GM12801 (cell line): ENCODE data around the gene ACO2.

Experiments
- CTCF ChIP-seq: IDR thresholded peaks from one replicate; pipeline ENCODE4 v1.5.1; 2011; ENCODE audit warnings: control low read depth; ENCODE audit not compliant: insufficient read length; ENCODE audit errors: extremely low read depth

The ACO2 gene

GRCh38 chr22:41468381-41469217 is at the start of gene ACO2, which contains the start of gene PHF5A:
ACO2 (plus strand) TSS chr22:41469117; CDS start chr22:41469147, 30 bp downstream.
PHF5A (minus strand) TSS chr22:41468692; CDS start chr22:41468653, 39 bp downstream.
- TF ChIP-seq CTCF = no peak

DNA sequence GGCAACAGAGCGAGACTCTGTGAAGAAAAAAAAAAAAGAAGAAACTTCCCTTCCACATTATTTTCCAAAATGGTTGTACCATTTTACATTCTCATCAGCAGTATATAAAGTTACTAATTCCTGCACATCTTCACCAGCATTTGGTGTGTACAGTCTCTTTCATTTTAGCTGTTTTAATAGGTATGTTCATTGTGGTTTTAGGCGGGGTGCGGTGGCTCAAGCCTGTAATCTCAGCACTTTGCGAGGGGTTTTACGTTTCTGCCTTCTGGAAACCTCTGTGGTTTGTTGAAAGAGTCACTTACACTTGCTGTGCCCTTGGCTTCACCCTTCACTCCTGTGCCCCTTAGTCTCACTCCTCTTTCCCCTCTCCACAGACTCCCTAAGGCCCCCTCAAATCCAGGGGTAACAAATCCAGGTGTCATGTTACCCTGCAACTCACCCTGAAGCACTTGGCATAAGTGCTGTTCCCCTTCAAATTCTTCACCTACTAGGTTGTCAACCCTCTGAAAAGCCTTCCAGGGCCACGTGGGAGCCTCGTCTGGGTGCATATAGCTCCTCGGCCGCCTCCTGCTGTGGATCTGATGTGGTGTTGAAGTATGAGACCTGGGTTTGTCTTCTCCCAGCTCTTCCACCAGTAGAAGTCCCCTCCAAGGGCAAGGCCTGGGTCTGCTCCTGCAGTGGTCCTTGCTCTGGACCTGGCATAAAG is 43.1 kb upstream of the ACO2 start:
- no peak for TF ChIP-seq CTCF

- no peak for TF ChIP-seq CTCF
Measured at GRCh38 chr22:41429232-41429950, 39.5 kb upstream of the ACO2 start.

DNA sequence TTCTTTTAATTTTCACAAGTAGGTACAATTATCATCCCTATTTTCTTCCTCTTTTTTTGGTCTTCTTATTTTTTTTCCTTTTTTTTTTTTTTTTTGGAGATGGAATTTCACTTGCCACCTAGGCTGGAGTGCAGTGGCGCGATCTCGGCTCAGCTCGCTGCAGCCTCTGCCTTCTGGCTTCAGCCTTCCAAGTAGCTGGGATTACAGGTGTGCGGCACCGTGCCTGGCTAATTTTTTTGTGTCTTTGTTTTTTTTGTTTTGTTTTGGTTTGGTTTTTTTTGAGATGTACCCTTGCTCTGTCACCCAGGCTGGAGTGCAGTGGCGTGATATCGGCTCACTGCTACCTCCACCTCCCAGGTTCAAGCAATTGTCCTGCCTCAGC is 39.0 kb upstream of the ACO2 start:
- TF ChIP-seq CTCF = no peak

DNA sequence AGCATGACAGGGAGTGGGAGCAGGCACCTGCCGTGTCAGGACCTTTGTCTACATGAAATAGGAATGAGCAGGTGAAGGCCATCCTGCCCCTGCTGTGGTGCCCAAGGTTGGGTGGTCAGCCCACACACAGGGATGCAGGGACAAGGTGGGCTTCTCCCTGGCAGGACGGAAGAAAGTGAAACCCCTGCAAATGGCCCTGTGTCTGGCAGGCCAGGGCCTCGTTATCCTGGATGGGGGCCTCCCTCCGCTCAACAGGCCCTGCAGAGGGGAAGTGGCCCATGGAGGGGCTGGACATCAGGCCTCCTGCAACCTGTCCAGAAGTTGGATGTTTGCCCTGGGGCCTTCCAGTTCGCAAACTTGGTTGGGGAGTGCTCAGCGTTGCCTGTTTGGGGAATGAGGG is 37.3 kb upstream of the ACO2 start:
- TF ChIP-seq CTCF = no peak

DNA sequence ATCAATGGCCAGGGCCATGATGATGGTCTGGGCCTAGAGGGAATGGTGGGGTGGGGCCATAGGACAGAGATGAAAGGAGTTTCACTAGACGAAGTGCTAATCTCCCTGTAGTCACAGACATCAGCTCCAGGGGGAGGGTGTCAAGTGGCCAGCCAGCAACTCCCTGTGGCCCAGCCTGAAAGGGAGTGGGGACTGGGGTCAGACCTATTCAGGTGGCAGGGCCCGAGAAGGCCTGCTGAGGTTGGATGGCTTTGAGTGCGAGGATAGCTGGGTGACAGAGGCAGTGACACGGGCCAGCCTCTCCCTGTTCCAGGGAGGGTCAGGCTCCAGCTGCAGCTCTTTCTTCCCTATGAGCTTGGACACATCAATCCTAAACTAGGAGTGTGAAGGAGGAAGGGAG is 33.4 kb upstream of the ACO2 start:
- no peak for TF ChIP-seq CTCF

DNA sequence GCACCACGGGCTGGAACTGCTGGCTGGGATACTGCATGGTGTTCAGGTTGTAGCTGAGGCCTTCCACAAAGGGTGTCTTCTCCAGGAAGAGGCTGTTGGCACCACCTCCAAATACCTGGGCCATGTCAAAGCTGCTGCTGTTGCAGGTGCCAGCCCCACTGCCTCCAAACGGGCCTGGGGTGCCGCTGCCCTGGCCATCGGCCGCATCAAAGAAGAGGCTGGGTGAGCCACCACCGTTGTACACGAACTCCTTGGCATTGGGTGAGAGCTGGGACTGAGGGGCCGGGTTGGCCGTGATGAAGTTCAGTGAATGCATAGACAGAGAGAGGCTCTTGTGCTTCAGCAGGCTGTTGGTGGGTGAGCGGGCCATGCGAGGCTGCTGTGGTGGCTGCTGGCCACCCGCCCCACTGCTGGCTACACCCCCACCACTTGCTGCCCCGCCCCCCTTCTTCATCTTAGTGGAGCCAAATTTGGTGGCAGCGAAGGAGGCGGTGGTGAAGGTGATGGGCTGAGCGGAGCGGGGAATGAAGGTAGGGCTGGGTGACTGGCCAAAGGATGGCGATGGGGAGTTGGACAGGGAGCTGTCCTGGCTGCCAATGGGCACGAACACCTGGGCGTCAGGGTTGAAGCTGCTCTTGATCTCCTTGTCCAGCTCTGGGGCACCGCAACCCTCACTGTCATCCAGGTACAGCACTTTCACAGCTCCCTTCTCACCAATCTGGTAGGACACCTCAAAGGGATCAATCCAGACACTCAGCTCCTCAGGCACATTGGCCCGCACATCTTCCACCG is 32.4 kb upstream of the ACO2 start:
- TF ChIP-seq CTCF = no peak
